ENCODE measurements around the gene MYH11.

The MYH11 gene

GRCh38 chr16:15705064-15705565 is 151.7 kb downstream of the MYH11 start:
- no peak overlapping the region for H3K4me3 ChIP-seq (ENCODE audit: low read depth, low read length)
- no peak for TF ChIP-seq CTCF (IDR thresholded peaks at IDR 0.05; ENCODE audit: control insufficient read depth, extremely low read depth, insufficient read depth)
- no peak for DNase-seq (ENCODE audit: low read depth)

DNA sequence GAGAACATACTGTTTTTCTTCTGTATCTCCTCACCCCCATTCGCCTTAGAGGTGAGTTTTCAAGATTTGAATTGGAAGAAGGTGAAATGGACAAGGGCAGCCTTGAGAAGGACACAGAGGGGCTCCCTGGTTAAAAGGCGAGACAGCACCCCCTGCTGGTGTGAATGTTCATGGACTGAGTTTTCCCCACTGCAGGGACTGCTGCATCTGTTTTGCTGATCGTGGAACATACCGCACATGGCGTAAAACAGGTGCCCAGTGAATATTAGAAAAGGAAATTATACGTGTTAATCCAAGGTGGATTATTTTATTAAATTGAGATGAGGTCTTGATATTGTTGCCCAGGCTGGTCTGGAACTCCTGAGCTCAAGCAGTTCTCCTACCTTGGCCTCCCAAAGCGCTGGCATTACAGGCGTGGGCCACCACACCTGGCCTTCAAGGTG is 152.3 kb downstream of the MYH11 start:
- peak; percentile 80 for TF ChIP-seq CTCF (IDR thresholded peaks at IDR 0.05; ENCODE audit: control insufficient read depth, extremely low read depth, insufficient read depth)
- DNase-seq (ENCODE audit: low read depth): peak; percentile 14
- no peak overlapping the region for H3K4me3 ChIP-seq (ENCODE audit: low read depth, low read length)

DNA sequence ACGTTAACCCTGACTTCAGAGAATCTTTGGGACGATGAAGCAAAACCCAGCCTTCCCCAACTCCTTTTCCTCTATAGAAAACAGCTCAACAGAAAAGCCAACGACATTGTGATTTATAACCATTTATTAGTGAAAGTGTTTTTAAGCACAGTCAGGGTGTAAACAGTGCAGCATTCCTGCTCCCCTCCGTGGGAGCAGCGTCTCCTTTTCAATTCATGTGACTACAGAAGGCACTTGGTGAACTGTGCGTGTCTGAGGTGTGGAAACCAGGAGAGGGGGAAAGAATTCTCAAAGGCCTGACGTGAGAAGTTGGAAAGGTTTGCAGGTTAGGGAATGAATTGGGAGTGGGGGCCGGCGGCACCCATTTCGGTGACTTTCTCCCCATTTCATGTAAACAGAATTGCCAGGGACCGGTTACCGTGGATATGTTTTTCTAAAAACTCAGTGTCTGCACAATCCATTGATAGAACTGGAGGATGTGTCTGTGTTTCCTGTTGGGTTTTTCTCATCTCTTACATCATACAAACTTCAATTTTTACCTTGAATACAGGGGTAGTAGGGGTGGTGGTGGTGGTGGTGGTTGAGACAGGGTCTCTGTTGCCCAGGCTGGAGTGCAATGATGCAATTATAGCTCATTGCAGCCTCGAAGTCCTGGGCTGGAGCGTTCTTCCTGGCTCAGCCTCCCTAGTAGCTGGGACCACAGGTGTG is 153.6 kb downstream of the MYH11 start:
- no peak for TF ChIP-seq CTCF (IDR thresholded peaks at IDR 0.05; ENCODE audit: control insufficient read depth, extremely low read depth, insufficient read depth)
- H3K4me3 ChIP-seq (ENCODE audit: low read depth, low read length): no peak overlapping the region
- no peak for DNase-seq (ENCODE audit: low read depth)

GRCh38 chr16:15701975-15702970 is 154.6 kb downstream of the MYH11 start:
- no peak for TF ChIP-seq CTCF (IDR thresholded peaks at IDR 0.05; ENCODE audit: control insufficient read depth, extremely low read depth, insufficient read depth)
- DNase-seq (ENCODE audit: low read depth): no peak
- no peak overlapping the region for H3K4me3 ChIP-seq (ENCODE audit: low read depth, low read length)

DNA sequence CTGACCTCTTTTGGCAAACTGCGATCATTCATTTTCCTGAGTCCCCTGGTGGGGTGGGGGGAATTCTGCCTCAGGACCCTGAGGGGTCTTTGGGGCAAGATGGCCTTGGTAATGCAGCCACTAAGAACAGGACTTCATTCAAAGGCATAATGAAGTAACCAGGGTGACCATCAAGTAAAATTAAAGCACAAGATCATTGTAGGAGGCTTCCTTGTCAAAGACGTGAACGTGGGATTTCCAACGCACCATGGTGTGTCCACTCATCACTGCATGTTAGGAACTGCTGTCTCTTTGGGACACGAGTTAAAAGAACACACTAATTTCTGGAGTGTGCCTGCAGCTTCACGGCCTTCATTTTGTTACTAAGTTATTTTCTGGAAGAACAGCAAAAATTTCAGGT is 155.5 kb downstream of the MYH11 start:
- no peak for DNase-seq (ENCODE audit: low read depth)
- no peak for TF ChIP-seq CTCF (IDR thresholded peaks at IDR 0.05; ENCODE audit: control insufficient read depth, extremely low read depth, insufficient read depth)
- H3K4me3 ChIP-seq (ENCODE audit: low read depth, low read length): no peak overlapping the region

DNA sequence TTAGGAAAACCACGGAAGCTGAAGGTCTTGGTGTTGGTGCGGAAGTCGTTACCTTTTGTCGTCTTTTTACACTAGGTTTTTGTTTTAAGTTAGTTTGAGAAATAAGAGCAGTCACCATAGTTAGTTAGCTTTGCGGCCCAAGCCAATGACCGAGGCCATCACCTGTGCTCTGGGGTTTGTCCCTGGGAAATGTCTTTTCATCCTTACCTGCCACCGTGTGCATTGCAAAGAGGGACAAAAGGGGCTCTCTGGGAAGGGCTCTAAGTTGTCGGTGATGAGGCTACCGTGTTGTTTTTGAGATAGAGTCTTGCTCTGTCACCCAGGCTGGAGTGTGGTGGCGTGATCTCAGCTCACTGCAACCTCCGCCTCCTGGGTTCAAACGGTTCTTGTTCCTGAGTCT is 157.0 kb downstream of the MYH11 start:
- H3K4me3 ChIP-seq (ENCODE audit: low read depth, low read length): no peak overlapping the region
- DNase-seq (ENCODE audit: low read depth): no peak
- no peak for TF ChIP-seq CTCF (IDR thresholded peaks at IDR 0.05; ENCODE audit: control insufficient read depth, extremely low read depth, insufficient read depth)

Measured in LNCaP clone FGC (cell line).